Measurements from ENCODE around the gene C1QTNF1. TPM values are rescaled to one million over a fixed set of nuclear protein-coding genes. Genes with fewer than 3 reads are reported as not detected.

The C1QTNF1 gene
- total RNA-seq, 2 experiments from 2014 or later, result not detected

DNA sequence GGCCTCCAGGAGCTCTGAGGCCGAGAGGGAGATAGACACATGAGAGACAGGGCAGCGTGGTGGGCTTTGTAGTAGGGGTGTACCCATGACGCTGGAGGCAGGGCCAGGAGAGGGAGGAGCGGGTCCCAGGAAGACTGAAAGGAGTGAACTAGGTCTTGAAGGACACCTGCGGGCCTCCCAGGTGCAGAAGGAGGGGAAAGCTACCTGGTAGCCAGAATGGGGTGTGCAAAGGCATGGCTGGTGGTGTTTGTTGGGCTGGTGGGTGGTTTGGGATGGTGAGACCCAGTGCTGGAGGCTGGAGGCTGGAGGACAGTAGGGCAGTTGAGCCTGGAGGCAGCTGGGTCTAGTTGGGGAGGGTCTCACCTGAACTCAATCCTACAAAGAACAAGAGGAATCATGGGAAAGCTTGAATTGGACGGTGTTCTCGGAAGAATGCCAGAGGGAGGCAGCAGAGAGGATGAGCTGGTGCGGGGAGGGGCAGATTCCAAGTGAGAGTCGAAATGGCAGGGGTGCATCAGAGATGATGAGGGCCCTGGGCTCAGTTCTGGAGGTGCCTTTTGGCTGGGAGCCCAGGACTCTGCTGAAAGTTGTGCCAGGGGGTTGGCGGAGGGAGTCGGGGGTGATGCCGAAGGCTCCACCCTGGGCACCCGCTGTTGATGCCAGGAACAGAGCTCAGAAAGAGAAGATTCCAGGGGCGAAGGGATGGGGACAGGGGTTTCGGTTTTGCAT is 21.2 kb downstream of the C1QTNF1 start:
- no TSS peak for BruUV-seq (replicated peaks)
- intact Hi-C loops (cut with micrococcal nuclease; ENCODE audit: unreplicated experiment), result no loop called here
- Histone ChIP-seq H3K36me3 (ENCODE audit: insufficient read depth, low read length) (no peaks in the 10 kb centered on the region), H4K20me1 (ENCODE audit: insufficient read depth, low read length) (no peaks in the 10 kb centered on the region), H3K4me2 (ENCODE audit: low read length) (no peak overlapping the region), H3K27ac (ENCODE audit: low read depth, low read length, poor library complexity, severe bottlenecking) (no peak overlapping the region), H3K9me2 (ENCODE audit: insufficient read depth, low read length) (no peaks in the 10 kb centered on the region), H3K4me3 (ENCODE audit: low read depth, low read length, poor library complexity, severe bottlenecking) (no peak overlapping the region), H3K9me3 (ENCODE audit: low read length) (no peaks in the 10 kb centered on the region), H2AFZ (ENCODE audit: low read length) (no peak overlapping the region), H3K4me1 (ENCODE audit: insufficient read depth, low read length, poor library complexity, severe bottlenecking) (no peaks in the 10 kb centered on the region), H3K79me2 (ENCODE audit: insufficient read depth, low read depth, low read length) (no peaks in the 10 kb centered on the region)
- TF ChIP-seq CTCF (conservative IDR thresholded peaks at IDR 0.05; ENCODE audit: low read length) (no peak), EZH2phosphoT487 (IDR thresholded peaks at IDR 0.05; ENCODE audit: borderline replicate concordance, low read depth, low read length) (no peak)
- ChIA-PET CTCF (ENCODE audit: unreplicated experiment) (interaction anchor here (1.3 kb wide), 1 partner anchor 38 kb away, joined by 5 read pairs; no protein-coding TSS in a partner anchor), POLR2A (interaction anchor here (0.7 kb wide), 1 partner anchor 15 kb away, joined by 3 read pairs; no protein-coding TSS in a partner anchor)
- DNase-seq (ENCODE audit: low spot score), result no peak

DNA sequence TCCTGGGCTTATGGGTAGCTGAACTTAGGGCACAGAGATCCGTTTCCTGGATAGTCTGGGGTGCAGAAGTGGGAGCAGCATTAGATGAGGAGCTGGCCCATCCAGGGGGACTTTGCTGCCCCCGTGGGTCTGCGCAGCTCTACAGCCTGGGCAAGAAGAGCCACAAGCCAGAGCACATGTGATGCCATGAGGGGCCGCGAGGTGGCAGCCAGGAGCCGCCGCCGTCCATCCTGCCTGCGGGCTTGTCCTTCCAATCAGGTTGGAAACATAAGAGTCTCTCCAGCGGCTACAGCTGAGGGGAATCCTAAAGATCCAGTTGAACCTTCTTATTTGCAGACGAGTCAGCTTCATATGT is 21.9 kb downstream of the C1QTNF1 start:
- Histone ChIP-seq H3K36me3 (ENCODE audit: insufficient read depth, low read length) (no peaks in the 10 kb centered on the region), H3K4me1 (ENCODE audit: insufficient read depth, low read length, poor library complexity, severe bottlenecking) (no peaks in the 10 kb centered on the region), H4K20me1 (ENCODE audit: insufficient read depth, low read length) (no peaks in the 10 kb centered on the region), H3K4me3 (ENCODE audit: low read depth, low read length, poor library complexity, severe bottlenecking) (no peak overlapping the region), H3K9me2 (ENCODE audit: insufficient read depth, low read length) (no peaks in the 10 kb centered on the region), H2AFZ (ENCODE audit: low read length) (no peak overlapping the region), H3K79me2 (ENCODE audit: insufficient read depth, low read depth, low read length) (no peaks in the 10 kb centered on the region), H3K9me3 (ENCODE audit: low read length) (no peaks in the 10 kb centered on the region), H3K4me2 (ENCODE audit: low read length) (no peak overlapping the region), H3K27ac (ENCODE audit: low read depth, low read length, poor library complexity, severe bottlenecking) (no peak overlapping the region)
- intact Hi-C loops (cut with micrococcal nuclease; ENCODE audit: unreplicated experiment), result loop anchor here (2.0 kb wide), 1 partner anchor 37 kb away; no protein-coding TSS in a partner anchor
- TF ChIP-seq EZH2phosphoT487 (IDR thresholded peaks at IDR 0.05; ENCODE audit: borderline replicate concordance, low read depth, low read length) (no peak), CTCF (conservative IDR thresholded peaks at IDR 0.05; ENCODE audit: low read length) (peak; percentile 98)
- CTCF ChIA-PET (ENCODE audit: unreplicated experiment), result interaction anchor here (1.3 kb wide), 1 partner anchor 37 kb away, joined by 5 read pairs; no protein-coding TSS in a partner anchor
- no TSS peak for BruUV-seq (replicated peaks)
- DNase-seq (ENCODE audit: low spot score), result peak; percentile 60
- POLR2A ChIA-PET, result interaction anchor here (0.7 kb wide), 1 partner anchor 14 kb away, joined by 3 read pairs; no protein-coding TSS in a partner anchor
